ENCODE measurements around the gene ARHGEF16. TPM values are rescaled to one million over a fixed set of nuclear protein-coding genes. Genes with fewer than 3 reads are reported as not detected.

Gene ARHGEF16
- total RNA-seq, 1 donor from 2014 or later, result 33.0 TPM

GRCh38 chr1:3525551-3526482 is 71.4 kb downstream of the ARHGEF16 start:
- no peaks in the 10 kb centered on the region for H3K36me3 ChIP-seq (ENCODE audit: control insufficient read depth, insufficient read depth, low read length)
- TF ChIP-seq, protein P1, sequence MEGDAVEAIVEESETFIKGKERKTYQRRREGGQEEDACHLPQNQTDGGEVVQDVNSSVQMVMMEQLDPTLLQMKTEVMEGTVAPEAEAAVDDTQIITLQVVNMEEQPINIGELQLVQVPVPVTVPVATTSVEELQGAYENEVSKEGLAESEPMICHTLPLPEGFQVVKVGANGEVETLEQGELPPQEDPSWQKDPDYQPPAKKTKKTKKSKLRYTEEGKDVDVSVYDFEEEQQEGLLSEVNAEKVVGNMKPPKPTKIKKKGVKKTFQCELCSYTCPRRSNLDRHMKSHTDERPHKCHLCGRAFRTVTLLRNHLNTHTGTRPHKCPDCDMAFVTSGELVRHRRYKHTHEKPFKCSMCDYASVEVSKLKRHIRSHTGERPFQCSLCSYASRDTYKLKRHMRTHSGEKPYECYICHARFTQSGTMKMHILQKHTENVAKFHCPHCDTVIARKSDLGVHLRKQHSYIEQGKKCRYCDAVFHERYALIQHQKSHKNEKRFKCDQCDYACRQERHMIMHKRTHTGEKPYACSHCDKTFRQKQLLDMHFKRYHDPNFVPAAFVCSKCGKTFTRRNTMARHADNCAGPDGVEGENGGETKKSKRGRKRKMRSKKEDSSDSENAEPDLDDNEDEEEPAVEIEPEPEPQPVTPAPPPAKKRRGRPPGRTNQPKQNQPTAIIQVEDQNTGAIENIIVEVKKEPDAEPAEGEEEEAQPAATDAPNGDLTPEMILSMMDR (IDR thresholded peaks at IDR 0.05; ENCODE audit: insufficient read depth, low read length, poor library complexity, severe bottlenecking), result no peak
- H3K27me3 ChIP-seq (ENCODE audit: control insufficient read depth, insufficient read depth, low read length), result no peaks in the 10 kb centered on the region
- H3K4me3 ChIP-seq (ENCODE audit: low read depth, low read length), result no peak overlapping the region
- DNase-seq (ENCODE audit: low read depth), result no peak

GRCh38 chr1:3527774-3528173 is 73.3 kb downstream of the ARHGEF16 start:
- DNase-seq (ENCODE audit: low read depth), result no peak
- H3K4me3 ChIP-seq (ENCODE audit: low read depth, low read length), result no peak overlapping the region
- peaks cover 4% of the 10 kb centered on the region for H3K27me3 ChIP-seq (ENCODE audit: control insufficient read depth, insufficient read depth, low read length)
- no peaks in the 10 kb centered on the region for H3K36me3 ChIP-seq (ENCODE audit: control insufficient read depth, insufficient read depth, low read length)
- TF ChIP-seq, protein P1 (IDR thresholded peaks at IDR 0.05; ENCODE audit: insufficient read depth, low read length, poor library complexity, severe bottlenecking), result no peak

- no peak for DNase-seq (ENCODE audit: low read depth)
- TF ChIP-seq, protein P1 (IDR thresholded peaks at IDR 0.05; ENCODE audit: insufficient read depth, low read length, poor library complexity, severe bottlenecking), result no peak
- H3K4me3 ChIP-seq (ENCODE audit: low read depth, low read length), result no peak overlapping the region
- H3K36me3 ChIP-seq (ENCODE audit: control insufficient read depth, insufficient read depth, low read length), result no peaks in the 10 kb centered on the region
- peaks cover 6% of the 10 kb centered on the region for H3K27me3 ChIP-seq (ENCODE audit: control insufficient read depth, insufficient read depth, low read length)
Observed at GRCh38 chr1:3529099-3529729, 74.7 kb downstream of the ARHGEF16 start.

- peak overlapping the region; percentile 60 for H3K4me3 ChIP-seq (ENCODE audit: low read depth, low read length)
- TF ChIP-seq, protein P1 (IDR thresholded peaks at IDR 0.05; ENCODE audit: insufficient read depth, low read length, poor library complexity, severe bottlenecking), result no peak
- no peak for DNase-seq (ENCODE audit: low read depth)
- peaks cover 12% of the 10 kb centered on the region for H3K27me3 ChIP-seq (ENCODE audit: control insufficient read depth, insufficient read depth, low read length)
- H3K36me3 ChIP-seq (ENCODE audit: control insufficient read depth, insufficient read depth, low read length), result no peaks in the 10 kb centered on the region
Observed at GRCh38 chr1:3530086-3530925, 75.8 kb downstream of the ARHGEF16 start.

Other genes with a start within 250 kb of the ARHGEF16 start
- gene MEGF6, start 156.8 kb downstream of the ARHGEF16 start, total RNA-seq, result 13.1 and 16.7 TPM in 2 replicates
- 40.8 and 41.7 TPM in 2 replicates for gene TPRG1L, start 170.3 kb downstream of the ARHGEF16 start, total RNA-seq
- gene WRAP73, start 195.4 kb downstream of the ARHGEF16 start, total RNA-seq, result 33.9 and 35.2 TPM in 2 replicates
- gene TP73, start 197.9 kb downstream of the ARHGEF16 start, total RNA-seq, result 0.04 and 0.07 TPM in 2 replicates